Retinal pigment epithelial cell (primary cell): ENCODE measurements around the gene ZDHHC13.

Experiments used
- DNase-seq: peaks from one replicate; pipeline ENCODE4 v3.0.0-alpha.2; 2010; ENCODE audit warnings: low read depth
- H3K4me3 ChIP-seq: 2 replicates; pipeline ENCODE4 v1.5.1; 2011; ENCODE audit warnings: mild to moderate bottlenecking, low read length, control low read depth, moderate library complexity
- CTCF ChIP-seq: conservative IDR thresholded peaks from 2 replicates; pipeline ENCODE4 v1.5.1; 2011; ENCODE audit warnings: low read depth, low read length, control low read depth, inconsistent platforms

ZDHHC13 gene

DNA sequence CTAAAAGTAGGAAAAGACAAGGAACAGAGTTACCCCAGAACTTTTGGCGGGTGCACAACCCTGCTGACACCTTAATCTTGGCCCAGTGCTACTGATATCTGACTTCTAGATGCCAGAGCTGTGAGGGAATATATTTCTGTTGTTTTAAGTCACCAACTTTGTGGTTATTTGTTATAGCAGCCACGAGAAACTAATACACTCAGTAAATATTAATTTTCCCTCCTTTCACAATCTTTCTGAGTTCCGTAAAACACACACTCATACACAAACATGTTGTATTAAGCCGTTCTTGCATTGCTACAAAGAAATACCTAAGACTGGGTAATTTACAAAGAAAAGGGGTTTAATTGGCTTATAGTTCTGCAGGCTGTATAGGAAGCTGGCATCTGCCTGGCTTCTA, 16.1 kb upstream of the ZDHHC13 start:
- no peak overlapping the region for H3K4me3 ChIP-seq
- TF ChIP-seq CTCF: no peak
- no peak for DNase-seq

GRCh38 chr11:19101796-19102520, 15.0 kb upstream of the ZDHHC13 start:
- peak; percentile 15 for DNase-seq
- no peak for TF ChIP-seq CTCF

GRCh38 chr11:19102521-19102900, 14.5 kb upstream of the ZDHHC13 start:
- no peak for TF ChIP-seq CTCF
- no peak overlapping the region for H3K4me3 ChIP-seq
- DNase-seq: no peak

More at GRCh38 chr11:19101796-19102520, 15.0 kb upstream of the ZDHHC13 start:
- no peak overlapping the region for H3K4me3 ChIP-seq

GRCh38 chr11:19105011-19105410, 12.0 kb upstream of the ZDHHC13 start:
- no peak overlapping the region for H3K4me3 ChIP-seq
- no peak for DNase-seq
- no peak for TF ChIP-seq CTCF

DNA sequence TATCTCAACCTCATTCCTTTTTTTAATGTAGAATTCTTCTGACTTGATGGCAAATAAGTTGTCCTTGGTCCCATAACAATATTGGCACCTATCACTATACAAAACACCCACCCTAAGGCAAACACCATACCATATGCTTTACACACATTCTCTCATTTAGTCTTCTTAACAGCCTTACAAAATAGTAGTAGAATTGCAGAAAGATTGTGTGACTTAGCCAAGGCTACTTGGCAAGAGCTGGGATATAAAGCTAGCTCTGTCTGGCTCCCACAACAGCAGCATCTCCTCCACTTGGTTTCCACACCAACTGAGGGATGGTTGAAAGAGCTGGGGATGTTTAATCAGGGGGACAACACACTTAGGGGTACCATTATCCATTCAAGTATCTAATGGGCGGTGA, 9.8 kb upstream of the ZDHHC13 start:
- DNase-seq: no peak
- no peak overlapping the region for H3K4me3 ChIP-seq
- TF ChIP-seq CTCF: no peak

DNA sequence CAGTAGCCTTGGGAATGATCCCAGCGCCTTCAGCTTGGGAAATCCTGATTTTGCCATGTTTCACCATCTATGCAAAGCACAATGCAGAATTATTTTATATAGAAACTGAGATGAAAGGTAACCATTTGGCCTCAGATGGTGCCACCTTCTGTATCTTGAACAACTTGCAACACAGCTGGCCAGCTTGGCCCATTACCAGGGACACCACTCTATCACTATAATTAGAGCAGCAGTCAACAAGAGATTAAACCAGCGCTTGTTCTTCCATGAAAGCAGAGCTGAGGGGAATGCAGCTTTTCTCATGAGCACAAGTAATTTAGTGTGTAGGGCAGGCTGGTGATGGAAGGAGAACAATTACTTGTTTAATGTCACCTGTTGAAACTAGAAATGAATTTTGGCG, 6.7 kb upstream of the ZDHHC13 start:
- DNase-seq: no peak
- TF ChIP-seq CTCF: no peak
- no peak overlapping the region for H3K4me3 ChIP-seq

DNA sequence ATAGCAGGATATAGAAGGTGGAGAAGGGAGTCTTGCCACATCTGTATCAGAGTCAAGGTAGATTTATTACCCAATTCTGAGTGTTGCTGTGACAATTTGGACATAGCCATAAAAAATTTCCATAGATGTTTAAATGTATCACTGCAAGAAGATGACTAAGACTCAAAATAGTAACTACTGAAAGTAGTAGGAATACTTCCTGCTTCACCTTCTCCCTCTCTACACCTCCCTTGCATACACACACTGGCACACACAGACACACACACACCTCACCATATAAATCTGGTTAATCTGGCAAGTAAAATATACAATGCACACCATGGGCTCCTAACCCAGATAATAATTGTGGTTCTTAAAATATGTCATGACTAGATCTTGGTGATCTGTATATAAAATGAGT, 5.2 kb upstream of the ZDHHC13 start:
- DNase-seq: no peak
- no peak for TF ChIP-seq CTCF
- H3K4me3 ChIP-seq: no peak overlapping the region
